GM19238 (cell line): ENCODE results near the gene PIK3C2G.

Source experiments
- DNase-seq: peaks from one replicate; pipeline ENCODE4 v3.0.0; 2011; ENCODE audit warnings: low spot score; ENCODE audit not compliant: insufficient read length

PIK3C2G gene

DNA sequence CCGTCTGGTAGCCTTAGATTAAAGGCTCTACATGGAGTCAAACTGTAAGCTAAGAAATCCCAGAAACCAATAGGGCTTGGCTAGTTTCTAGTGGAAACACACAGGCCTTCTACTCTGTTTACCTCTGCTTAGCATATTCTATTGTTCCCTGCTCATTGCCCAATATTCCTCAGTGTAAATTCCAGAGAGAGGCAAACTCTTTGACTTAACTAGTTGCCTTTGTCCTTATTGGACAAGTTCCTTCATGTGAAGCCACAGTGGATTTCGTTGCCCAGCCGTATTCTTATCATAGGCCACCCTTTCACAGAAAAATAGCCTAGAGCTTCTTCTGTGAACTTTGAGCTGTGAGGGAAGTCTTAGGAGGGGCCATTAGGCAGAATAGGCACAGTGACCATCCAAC lies 290.4 kb downstream of the PIK3C2G start:
- DNase-seq = no peak

GRCh38 chr12:18552829-18553228 lies 291.5 kb downstream of the PIK3C2G start:
- no peak for DNase-seq

DNA sequence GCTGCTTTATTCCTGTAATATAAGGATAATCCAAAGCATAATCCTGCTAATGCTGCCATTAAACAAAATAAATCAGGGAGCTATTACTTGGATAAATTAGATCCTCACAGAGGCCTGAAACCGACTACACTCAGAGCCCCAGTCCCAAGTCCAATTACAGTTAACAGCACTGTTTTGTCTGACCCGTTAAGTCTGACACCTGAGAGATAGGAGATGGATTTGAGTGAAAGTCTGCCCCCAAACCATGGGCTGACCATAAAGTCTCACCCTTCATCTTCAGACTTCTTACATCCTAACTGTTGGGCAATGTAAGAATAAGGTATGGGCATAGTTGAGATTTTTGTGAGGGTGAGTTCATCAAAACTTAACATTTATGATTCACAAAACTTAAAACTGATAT lies 294.8 kb downstream of the PIK3C2G start:
- DNase-seq = no peak

GRCh38 chr12:18559242-18559641 lies 297.9 kb downstream of the PIK3C2G start:
- no peak for DNase-seq

DNA sequence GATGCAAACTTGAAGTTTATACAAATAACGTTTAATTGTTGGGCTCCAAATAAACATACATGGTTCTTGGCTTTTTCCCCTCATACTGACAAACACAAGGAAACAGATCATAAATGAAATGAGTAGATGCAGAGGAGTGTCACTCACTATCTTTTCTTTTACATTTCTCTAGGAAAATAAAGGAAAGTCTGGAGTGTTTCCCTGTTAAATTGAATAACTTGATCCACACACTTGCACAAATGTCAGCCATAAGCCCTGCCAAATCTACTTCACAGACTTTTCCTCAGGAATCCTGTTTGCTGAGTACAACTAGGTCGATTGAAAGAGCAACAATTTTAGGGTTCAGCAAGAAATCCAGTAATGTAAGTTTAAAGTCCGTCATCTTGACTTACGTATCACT lies 301.2 kb downstream of the PIK3C2G start:
- no peak for DNase-seq

GRCh38 chr12:18564306-18564705 lies 303.0 kb downstream of the PIK3C2G start:
- no peak for DNase-seq

- DNase-seq = no peak
These were observed 306.5 kb downstream of the PIK3C2G start for GRCh38 chr12:18567787-18568186.

DNA sequence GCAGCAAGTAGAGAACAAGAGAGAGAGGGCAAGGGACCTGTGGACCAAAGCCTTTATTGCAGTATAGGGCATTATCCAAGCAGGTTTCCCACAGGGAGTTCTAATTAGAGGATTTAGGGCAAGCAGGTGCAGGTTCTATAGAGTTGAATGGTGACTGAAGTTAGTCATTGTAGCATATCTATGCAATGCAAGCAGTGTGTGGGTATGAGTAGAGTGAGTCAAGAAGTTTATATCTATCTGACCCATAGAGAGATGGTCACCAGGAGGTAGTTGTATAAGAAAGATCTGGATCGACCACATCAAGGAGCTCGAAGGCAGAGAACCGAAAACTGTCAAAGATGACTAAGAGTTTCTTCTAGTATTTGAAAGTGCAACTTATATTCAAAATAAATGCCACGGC lies 309.2 kb downstream of the PIK3C2G start:
- no peak for DNase-seq

DNA sequence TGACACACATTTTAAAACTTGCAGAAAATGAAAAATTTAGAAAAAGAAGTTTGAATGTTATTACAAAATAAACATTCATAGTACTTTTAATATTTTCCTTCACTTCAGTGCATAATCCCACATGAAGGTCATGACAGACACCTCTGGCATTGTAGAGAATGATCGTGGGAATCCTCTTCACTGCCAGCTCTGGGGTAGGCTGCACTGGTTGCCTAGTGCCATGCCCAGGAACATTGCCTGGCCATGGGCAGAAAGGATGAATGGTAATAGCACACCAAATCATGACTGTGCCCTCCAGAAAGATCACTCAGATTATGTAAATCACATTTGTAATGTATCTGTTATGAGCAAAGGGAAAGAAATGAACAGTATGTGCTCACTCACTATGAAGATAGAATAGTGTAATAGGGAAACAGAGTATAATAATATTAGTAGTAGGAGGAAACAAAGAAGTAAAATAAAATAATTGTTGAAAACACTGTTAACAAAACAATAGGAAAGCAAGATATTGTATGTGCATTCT lies 314.8 kb downstream of the PIK3C2G start:
- no peak for DNase-seq

GRCh38 chr12:18576648-18577047 lies 315.3 kb downstream of the PIK3C2G start:
- no peak for DNase-seq

DNA sequence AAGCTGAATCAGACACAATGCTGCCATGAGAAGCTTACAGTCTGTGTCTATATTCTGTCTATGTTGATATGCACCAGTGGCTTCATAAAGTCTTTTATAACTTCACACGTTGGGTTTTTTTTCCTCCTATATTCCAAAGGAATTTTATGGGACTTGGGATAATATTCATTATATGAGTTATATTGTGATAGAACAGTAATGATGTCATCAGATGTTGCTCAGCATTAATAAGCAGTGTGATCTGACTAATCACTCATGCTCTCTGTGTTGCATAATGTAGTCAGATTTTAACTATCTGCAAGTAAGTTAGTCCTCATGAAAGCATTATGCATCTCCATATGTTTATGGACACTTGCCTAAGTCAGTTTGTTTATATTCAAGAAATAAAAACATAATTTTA lies 316.9 kb downstream of the PIK3C2G start:
- DNase-seq = no peak

DNA sequence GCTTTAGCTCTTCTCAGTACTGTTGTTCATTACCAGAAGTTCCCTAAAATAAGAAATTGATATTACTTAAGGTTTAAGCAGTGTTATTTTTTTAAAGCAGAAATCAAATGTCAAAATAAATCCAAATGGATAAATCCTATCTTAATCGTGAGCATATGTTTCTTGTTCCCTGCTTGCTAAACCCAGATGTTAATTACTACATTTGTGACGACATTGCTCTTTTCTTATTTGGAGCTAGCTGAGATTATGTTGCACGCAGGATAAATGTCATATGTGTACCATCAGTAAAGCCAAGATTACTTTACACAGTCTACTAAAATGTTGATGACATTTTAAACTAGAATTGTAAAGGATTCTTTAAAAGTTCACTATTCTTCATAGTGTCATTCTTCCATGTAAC lies 319.0 kb downstream of the PIK3C2G start:
- DNase-seq = no peak

DNA sequence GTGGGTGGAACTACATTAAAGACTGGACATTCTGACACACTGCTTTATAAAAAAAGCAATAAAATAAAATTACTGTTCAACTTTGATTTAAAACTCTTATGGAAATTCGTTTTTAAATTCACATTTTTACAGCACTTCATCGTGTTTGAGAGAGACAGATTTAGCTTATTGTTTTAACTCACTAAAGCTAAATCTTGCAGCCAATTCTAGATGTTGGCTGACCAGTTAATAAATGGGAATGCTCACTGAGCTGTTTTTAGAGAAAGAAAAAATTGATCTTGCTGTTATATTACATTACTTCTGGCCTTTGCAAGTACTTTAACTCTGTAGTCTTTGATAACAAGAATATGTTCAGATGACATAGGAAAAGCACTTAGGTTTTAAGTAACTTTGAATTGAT lies 319.4 kb downstream of the PIK3C2G start:
- no peak for DNase-seq

DNA sequence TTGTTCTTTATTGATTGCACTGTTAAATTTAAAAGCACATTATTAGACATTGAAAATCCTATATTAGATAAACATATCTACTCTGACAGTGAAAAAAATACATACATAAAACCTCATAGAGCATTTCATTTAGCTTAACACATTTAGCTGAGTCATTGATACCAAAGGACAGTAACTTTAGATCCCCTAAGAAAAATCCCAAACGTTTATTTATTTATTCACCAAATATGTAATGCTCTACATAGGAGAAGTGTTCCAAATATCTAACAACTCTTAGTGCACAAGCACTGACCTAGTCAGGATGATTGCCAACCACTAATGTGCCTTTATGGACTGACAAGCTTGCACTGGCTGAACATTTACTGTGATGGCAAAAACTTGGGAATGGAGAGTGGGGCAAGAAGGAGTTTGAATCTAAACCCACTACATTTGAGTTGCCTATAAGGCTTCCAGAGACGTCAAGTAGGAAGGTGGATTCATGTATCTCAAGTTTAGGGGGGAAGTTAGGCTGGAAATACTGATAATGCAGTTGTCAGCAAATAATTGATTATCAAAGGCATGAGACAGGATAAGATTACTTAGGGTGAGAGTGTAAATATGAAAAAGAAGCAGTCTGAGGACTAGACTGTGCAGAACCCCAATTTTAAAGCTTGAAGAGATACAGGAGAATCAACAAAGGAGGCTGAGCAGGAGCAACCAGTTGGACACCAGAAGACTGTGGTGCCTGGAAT lies 320.1 kb downstream of the PIK3C2G start:
- no peak for DNase-seq

- DNase-seq = no peak
These were observed 322.3 kb downstream of the PIK3C2G start for GRCh38 chr12:18583655-18584054.

DNA sequence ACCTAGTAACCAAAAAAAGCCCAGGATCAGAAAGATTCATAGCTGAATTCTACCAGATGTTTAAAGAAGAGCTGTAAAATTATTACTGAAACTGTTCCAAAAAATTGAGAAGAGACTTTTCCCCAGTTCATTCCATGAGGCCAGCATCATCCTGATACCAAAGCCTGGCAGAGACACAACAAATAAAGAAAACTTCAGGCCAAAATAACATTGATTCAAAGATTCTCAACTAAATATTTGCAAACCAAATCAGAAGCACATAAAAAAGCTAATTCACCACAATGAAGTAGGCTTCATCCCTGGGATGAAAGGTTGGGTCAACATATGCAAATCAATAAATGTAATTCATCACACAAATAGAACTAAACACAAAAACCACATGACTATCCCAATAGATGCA lies 325.3 kb downstream of the PIK3C2G start:
- no peak for DNase-seq

GRCh38 chr12:18589316-18589715 lies 328.0 kb downstream of the PIK3C2G start:
- no peak for DNase-seq

DNA sequence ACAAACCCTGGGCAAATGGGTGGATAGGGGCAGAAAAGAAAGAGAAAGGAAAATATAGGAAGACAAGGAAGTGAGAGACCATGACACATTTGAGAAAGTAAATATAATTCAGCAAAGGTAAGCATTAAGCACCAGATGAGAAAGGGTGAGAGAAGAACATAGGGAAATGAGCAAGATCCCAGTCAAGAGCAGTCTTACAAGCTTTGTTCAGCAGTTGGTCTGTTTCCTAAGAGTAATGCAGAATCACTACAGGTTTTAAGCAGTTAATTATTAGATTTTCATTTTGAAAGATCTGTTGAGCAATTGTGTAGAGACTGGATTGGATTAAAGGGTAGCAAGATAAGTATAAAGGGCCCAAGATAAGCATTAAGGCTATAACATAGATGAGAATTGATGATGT lies 330.2 kb downstream of the PIK3C2G start:
- DNase-seq = no peak

DNA sequence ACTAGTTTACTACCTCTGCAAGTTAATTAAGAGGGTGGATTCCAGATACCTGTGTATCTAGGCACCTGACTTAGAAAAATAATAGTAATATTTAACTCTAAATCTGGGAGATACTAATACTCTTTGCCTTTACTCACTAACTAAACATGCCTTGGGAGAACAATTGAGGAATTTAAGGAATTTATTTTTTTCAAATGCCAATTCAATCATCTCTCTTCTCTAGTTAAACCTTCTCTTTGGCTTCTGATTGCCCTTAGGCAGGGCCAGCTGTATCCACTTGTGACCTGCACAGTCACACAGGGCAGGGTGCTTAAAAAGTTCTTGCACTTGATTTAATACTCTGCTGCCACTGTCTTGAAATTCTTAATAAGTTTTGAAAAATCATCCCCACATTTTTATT lies 334.1 kb downstream of the PIK3C2G start:
- no peak for DNase-seq

GRCh38 chr12:18601962-18602361 lies 340.6 kb downstream of the PIK3C2G start:
- DNase-seq = no peak

DNA sequence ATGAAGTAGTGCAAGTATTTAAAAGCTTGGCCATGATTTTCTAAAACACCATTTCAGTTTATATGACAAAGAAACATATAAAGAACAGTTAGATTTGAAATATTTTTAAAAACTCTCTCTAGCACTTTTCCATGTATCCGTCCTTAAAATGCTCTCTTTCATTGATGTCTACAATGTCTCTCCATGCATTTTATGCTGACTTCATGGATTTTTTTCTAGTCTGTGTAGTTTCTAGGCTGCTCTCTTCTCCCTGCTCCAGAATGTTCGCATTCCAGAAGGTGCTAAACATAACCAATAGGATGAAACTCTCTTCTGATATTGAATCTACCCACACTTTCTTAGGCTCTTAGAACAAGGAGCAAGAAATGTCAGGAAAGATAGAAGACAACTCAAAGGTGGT lies 351.7 kb downstream of the PIK3C2G start:
- no peak for DNase-seq

DNA sequence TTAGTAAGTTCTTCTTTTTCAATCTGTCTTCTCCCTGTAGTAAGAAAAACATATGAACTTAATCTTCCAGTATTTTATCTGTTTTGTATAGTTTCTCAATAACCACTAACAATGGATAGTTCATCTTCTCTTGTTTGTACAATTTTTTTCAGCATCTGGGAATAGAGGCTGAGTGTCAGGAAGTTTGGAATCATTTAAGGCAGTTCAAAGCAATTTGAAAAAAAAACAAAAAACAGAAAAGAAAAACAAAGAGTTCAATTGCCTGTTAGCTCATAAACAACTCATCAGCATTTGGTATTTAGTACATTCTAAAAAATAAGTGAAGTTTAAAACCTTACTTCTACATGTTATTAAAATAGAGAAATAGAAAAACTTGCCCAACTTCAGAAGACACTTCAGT lies 359.7 kb downstream of the PIK3C2G start:
- DNase-seq = no peak

DNA sequence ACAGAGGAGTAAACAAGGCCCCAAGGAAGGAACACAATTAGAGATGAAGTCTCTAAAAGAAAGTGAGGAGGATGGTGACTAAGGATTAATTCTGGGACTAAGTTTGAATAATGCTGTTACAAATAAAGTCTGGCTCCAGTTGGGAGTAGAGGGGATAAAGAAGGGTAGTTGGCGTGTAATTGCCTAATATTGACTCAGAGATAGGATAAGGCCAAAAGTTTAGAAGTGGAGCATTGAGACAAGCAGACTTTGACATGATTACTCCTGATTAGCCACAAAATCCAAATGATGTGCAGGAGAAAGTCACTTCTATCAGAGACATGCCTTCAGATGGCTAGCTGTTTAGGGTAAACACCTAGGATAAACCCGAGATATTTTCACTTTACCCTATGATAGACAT lies 368.1 kb downstream of the PIK3C2G start:
- DNase-seq = no peak

- DNase-seq = no peak
These were observed 368.6 kb downstream of the PIK3C2G start for GRCh38 chr12:18629916-18630315.
